Measurements from ENCODE around the gene ZNF525. TPM values are rescaled to one million over a fixed set of nuclear protein-coding genes. Genes with fewer than 3 reads are reported as not detected.
A peak's percentile ranks its signal among the peaks of the same experiment; 100 is the strongest.

The ZNF525 gene
- total and polyA plus RNA-seq, 9 of the 15 experiments (the other 6 are each of a cell fraction or from before 2014, with no cell fraction given): 1.5 to 12.0 (median 6.7) TPM

DNA sequence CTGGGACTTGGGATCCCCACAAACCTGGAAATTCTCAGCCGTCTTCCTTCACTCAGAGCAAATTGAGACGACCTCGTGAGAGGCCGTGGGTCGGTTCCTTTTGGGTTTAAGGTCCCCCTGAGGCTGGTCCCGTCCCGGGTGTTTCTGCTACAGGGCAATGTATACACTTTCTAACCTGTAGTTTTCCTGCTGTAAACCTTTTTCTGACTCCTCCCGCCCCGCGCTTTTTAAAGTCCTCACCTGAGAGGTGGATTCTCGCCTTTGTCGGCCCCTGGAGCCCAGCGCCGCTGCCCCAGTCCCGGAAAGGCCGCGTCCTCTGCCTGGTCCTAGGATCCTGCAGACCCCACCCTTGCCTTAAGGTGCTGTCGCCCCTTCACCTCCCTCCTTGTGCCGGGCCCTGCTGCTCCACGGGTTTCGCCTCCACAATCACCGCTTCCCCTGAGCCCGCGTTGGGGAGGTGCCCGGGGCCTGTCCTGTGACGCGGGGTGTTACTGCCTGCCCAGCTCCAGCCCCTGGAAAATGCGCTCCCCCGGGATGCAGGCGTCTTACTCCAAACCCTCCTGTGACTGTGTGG lies 66.7 kb downstream of the ZNF525 start (continued):
- TF ChIP-seq ZNF830 (CRISPR knock-in tag; IDR thresholded peaks at IDR 0.05) (0 out of 2 replicates have a peak, but pooled peaks have one; percentile 53), PHF8 (IDR thresholded peaks at IDR 0.05; ENCODE audit: borderline replicate concordance, low read length) (peak; percentile 70; the same call in 1 of the 2 replicates), ZNF12 (CRISPR knock-in tag; IDR thresholded peaks at IDR 0.05) (0 out of 2 replicates have a peak, but pooled peaks have one; percentile 4), ZFX (CRISPR knock-in tag; IDR thresholded peaks at IDR 0.05) (peak; percentile 75), ZBTB26 (CRISPR knock-in tag; IDR thresholded peaks at IDR 0.05) (no peak), HSF4 (CRISPR knock-in tag; IDR thresholded peaks at IDR 0.05; ENCODE audit: borderline replicate concordance) (no peak), FOXK2 (conservative IDR thresholded peaks at IDR 0.05 in 1 of 2, IDR thresholded peaks at IDR 0.05 in 1 of 2; ENCODE audit: low read depth in 2 of 2) (0 out of 4 replicates have a peak, but pooled peaks of 1 of the 2 experiments have one; percentile 21), ELF1 (tag; IDR thresholded peaks at IDR 0.05) (peak; percentile 59), MNT (conservative IDR thresholded peaks at IDR 0.05) (peak; percentile 2 to 31; a peak in 1 of 4 replicates)
- TF ChIP-seq, protein P1, sequence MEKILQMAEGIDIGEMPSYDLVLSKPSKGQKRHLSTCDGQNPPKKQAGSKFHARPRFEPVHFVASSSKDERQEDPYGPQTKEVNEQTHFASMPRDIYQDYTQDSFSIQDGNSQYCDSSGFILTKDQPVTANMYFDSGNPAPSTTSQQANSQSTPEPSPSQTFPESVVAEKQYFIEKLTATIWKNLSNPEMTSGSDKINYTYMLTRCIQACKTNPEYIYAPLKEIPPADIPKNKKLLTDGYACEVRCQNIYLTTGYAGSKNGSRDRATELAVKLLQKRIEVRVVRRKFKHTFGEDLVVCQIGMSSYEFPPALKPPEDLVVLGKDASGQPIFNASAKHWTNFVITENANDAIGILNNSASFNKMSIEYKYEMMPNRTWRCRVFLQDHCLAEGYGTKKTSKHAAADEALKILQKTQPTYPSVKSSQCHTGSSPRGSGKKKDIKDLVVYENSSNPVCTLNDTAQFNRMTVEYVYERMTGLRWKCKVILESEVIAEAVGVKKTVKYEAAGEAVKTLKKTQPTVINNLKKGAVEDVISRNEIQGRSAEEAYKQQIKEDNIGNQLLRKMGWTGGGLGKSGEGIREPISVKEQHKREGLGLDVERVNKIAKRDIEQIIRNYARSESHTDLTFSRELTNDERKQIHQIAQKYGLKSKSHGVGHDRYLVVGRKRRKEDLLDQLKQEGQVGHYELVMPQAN (IDR thresholded peaks at IDR 0.05; ENCODE audit: borderline replicate concordance): peak; percentile 80
- TF ChIP-seq, protein P2, sequence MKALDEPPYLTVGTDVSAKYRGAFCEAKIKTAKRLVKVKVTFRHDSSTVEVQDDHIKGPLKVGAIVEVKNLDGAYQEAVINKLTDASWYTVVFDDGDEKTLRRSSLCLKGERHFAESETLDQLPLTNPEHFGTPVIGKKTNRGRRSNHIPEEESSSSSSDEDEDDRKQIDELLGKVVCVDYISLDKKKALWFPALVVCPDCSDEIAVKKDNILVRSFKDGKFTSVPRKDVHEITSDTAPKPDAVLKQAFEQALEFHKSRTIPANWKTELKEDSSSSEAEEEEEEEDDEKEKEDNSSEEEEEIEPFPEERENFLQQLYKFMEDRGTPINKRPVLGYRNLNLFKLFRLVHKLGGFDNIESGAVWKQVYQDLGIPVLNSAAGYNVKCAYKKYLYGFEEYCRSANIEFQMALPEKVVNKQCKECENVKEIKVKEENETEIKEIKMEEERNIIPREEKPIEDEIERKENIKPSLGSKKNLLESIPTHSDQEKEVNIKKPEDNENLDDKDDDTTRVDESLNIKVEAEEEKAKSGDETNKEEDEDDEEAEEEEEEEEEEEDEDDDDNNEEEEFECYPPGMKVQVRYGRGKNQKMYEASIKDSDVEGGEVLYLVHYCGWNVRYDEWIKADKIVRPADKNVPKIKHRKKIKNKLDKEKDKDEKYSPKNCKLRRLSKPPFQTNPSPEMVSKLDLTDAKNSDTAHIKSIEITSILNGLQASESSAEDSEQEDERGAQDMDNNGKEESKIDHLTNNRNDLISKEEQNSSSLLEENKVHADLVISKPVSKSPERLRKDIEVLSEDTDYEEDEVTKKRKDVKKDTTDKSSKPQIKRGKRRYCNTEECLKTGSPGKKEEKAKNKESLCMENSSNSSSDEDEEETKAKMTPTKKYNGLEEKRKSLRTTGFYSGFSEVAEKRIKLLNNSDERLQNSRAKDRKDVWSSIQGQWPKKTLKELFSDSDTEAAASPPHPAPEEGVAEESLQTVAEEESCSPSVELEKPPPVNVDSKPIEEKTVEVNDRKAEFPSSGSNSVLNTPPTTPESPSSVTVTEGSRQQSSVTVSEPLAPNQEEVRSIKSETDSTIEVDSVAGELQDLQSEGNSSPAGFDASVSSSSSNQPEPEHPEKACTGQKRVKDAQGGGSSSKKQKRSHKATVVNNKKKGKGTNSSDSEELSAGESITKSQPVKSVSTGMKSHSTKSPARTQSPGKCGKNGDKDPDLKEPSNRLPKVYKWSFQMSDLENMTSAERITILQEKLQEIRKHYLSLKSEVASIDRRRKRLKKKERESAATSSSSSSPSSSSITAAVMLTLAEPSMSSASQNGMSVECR (CRISPR knock-in tag; IDR thresholded peaks at IDR 0.05): peak; percentile 58; the same call in 1 of the 2 replicates
- TF ChIP-seq, protein P3, sequence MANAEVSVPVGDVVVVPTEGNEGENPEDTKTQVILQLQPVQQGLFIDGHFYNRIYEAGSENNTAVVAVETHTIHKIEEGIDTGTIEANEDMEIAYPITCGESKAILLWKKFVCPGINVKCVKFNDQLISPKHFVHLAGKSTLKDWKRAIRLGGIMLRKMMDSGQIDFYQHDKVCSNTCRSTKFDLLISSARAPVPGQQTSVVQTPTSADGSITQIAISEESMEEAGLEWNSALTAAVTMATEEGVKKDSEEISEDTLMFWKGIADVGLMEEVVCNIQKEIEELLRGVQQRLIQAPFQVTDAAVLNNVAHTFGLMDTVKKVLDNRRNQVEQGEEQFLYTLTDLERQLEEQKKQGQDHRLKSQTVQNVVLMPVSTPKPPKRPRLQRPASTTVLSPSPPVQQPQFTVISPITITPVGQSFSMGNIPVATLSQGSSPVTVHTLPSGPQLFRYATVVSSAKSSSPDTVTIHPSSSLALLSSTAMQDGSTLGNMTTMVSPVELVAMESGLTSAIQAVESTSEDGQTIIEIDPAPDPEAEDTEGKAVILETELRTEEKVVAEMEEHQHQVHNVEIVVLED (CRISPR knock-in tag; IDR thresholded peaks at IDR 0.05): 0 out of 2 replicates have a peak, but pooled peaks have one; percentile 5
- TF ChIP-seq, protein P4, sequence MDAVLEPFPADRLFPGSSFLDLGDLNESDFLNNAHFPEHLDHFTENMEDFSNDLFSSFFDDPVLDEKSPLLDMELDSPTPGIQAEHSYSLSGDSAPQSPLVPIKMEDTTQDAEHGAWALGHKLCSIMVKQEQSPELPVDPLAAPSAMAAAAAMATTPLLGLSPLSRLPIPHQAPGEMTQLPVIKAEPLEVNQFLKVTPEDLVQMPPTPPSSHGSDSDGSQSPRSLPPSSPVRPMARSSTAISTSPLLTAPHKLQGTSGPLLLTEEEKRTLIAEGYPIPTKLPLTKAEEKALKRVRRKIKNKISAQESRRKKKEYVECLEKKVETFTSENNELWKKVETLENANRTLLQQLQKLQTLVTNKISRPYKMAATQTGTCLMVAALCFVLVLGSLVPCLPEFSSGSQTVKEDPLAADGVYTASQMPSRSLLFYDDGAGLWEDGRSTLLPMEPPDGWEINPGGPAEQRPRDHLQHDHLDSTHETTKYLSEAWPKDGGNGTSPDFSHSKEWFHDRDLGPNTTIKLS (IDR thresholded peaks at IDR 0.05; ENCODE audit: borderline replicate concordance, low read depth): peak; percentile 20; the same call in 1 of the 2 replicates

Measured in K562 (cell line).